ENCODE results near the gene ZNF653. TPM values are rescaled to one million over a fixed set of nuclear protein-coding genes. Genes with fewer than 3 reads are reported as not detected.

The ZNF653 gene
- total RNA-seq, 1 donor from 2014 or later = 13.4 TPM

- TF ChIP-seq CTCF (conservative IDR thresholded peaks at IDR 0.05) = no peak
- H3K9me3 Mint-ChIP-seq = no peaks in the 10 kb centered on the region
- peaks cover 5% of the 10 kb centered on the region for H3K36me3 Mint-ChIP-seq
- H3K27ac Mint-ChIP-seq = no peak overlapping the region
- no peak for DNase-seq (ENCODE audit: extremely low spot score, unreplicated experiment)
- no peaks in the 10 kb centered on the region for H3K27me3 Mint-ChIP-seq
- H3K4me1 Mint-ChIP-seq (ENCODE audit: unreplicated experiment) = no peaks in the 10 kb centered on the region
- H3K4me3 Mint-ChIP-seq = no peak overlapping the region
Observed at GRCh38 chr19:11494634-11495285, 10.9 kb downstream of the ZNF653 start.

GRCh38 chr19:11489378-11489777 is 16.3 kb downstream of the ZNF653 start:
- H3K27me3 Mint-ChIP-seq = peaks cover 2% of the 10 kb centered on the region
- TF ChIP-seq CTCF (conservative IDR thresholded peaks at IDR 0.05) = no peak
- H3K4me1 Mint-ChIP-seq (ENCODE audit: unreplicated experiment) = no peaks in the 10 kb centered on the region
- DNase-seq (ENCODE audit: extremely low spot score, unreplicated experiment) = no peak
- no peak overlapping the region for H3K4me3 Mint-ChIP-seq
- H3K36me3 Mint-ChIP-seq = peaks cover 9% of the 10 kb centered on the region
- H3K27ac Mint-ChIP-seq = no peak overlapping the region
- H3K9me3 Mint-ChIP-seq = no peaks in the 10 kb centered on the region

GRCh38 chr19:11486661-11487503 is 18.8 kb downstream of the ZNF653 start:
- Mint-ChIP-seq H3K4me3 (no peak overlapping the region), H3K36me3 (peaks cover 9% of the 10 kb centered on the region), H3K4me1 (ENCODE audit: unreplicated experiment) (no peaks in the 10 kb centered on the region), H3K27ac (no peak overlapping the region), H3K9me3 (no peaks in the 10 kb centered on the region), H3K27me3 (peaks cover 18% of the 10 kb centered on the region)
- no peak for TF ChIP-seq CTCF (conservative IDR thresholded peaks at IDR 0.05)
- no peak for DNase-seq (ENCODE audit: extremely low spot score, unreplicated experiment)

- H3K36me3 Mint-ChIP-seq = peaks cover 4% of the 10 kb centered on the region
- no peak overlapping the region for H3K27ac Mint-ChIP-seq
- peaks cover 4% of the 10 kb centered on the region for H3K4me1 Mint-ChIP-seq (ENCODE audit: unreplicated experiment)
- H3K27me3 Mint-ChIP-seq = peaks cover 27% of the 10 kb centered on the region
- no peak for TF ChIP-seq CTCF (conservative IDR thresholded peaks at IDR 0.05)
- peak overlapping the region; percentile 36 for H3K4me3 Mint-ChIP-seq
- DNase-seq (ENCODE audit: extremely low spot score, unreplicated experiment) = no peak
- H3K9me3 Mint-ChIP-seq = no peaks in the 10 kb centered on the region
Observed at GRCh38 chr19:11485245-11485837, 20.3 kb downstream of the ZNF653 start.

- no peak overlapping the region for H3K27ac Mint-ChIP-seq
- no peak overlapping the region for H3K4me3 Mint-ChIP-seq
- H3K4me1 Mint-ChIP-seq (ENCODE audit: unreplicated experiment) = peaks cover 4% of the 10 kb centered on the region
- no peaks in the 10 kb centered on the region for H3K9me3 Mint-ChIP-seq
- no peak for TF ChIP-seq CTCF (conservative IDR thresholded peaks at IDR 0.05)
- H3K27me3 Mint-ChIP-seq = peaks cover 34% of the 10 kb centered on the region
- no peak for DNase-seq (ENCODE audit: extremely low spot score, unreplicated experiment)
- peaks cover 4% of the 10 kb centered on the region for H3K36me3 Mint-ChIP-seq
Observed at GRCh38 chr19:11483366-11484111, 22.1 kb downstream of the ZNF653 start.

Data from type B pancreatic cell (in vitro differentiated cells).